HCT116 (cell line): ENCODE data around the gene ANKRD37. TPM values are rescaled to one million over a fixed set of nuclear protein-coding genes. Genes with fewer than 3 reads are reported as not detected.

Experiments
- ATAC-seq: fragments of 200-7000 bp; cut with Tn5 transposase; 2 replicates; pipeline ENCODE4 v1.9.1; 2020; ENCODE audit warnings: mild to moderate bottlenecking, moderate library complexity
- BruUV-seq: library from RNA; stranded (reverse); fragments of 400-500 nt; replicated peaks from 2 replicates; lab custom pipeline; 2021; lab: Mats Ljungman, UMichigan
- CTCF ChIA-PET: fragments of 300-600 bp; sonication (Branson Sonifier 250); formaldehyde crosslinking; loops from one replicate; lab custom pipeline; 2021; ENCODE audit warnings: antibody characterized with exemption; lab: Charles Lee
- POLR2A ChIA-PET: fragments of 300-600, 350-600 bp; sonication (Branson Sonifier 250); formaldehyde crosslinking; loops from one replicate; lab custom pipeline; 2021; ENCODE audit warnings: antibody characterized with exemption; lab: Charles Lee
- RAD21 ChIA-PET, 2 experiments: fragments of 300-600 bp; sonication (Branson Sonifier 250); formaldehyde crosslinking; loops; one replicate each; lab custom pipeline; 2023; ENCODE audit warnings: low total read pairs in 2 of 2; ENCODE audit not compliant: uncharacterized antibody in 2 of 2, unreplicated experiment in 2 of 2, low non-redundant PET in 1 of 2; lab: Charles Lee
- DNase-seq: peaks from one replicate; pipeline ENCODE4 v3.0.0-alpha.2; 2010; ENCODE audit warnings: low read depth, low spot score
- H2AFZ ChIP-seq: fragments of 200-600 bp; shearing (Covaris generic), sonication (generic); 2 replicates; pipeline ENCODE4 v1.6.1; 2017; ENCODE audit warnings: low read depth, mixed run types, mixed read lengths, antibody characterized with exemption, low read length; ENCODE audit not compliant: poor library complexity, severe bottlenecking
- H3K27ac ChIP-seq: 2 replicates; pipeline ENCODE4 v1.5.1; 2012; ENCODE audit warnings: low read depth, low read length
- H3K27me3 ChIP-seq: fragments of 200-600 bp; sonication (generic); 2 replicates; pipeline ENCODE4 v1.6.1; 2016; ENCODE audit warnings: mixed run types, low read length, mixed read lengths; ENCODE audit not compliant: insufficient read depth
- H3K36me3 ChIP-seq, 2 experiments: fragments of 200-500 bp in 1 of 2; fragments of 200-600 bp in 1 of 2; sonication (Bioruptor generic) in 1 of 2; sonication (generic) in 1 of 2; 2 replicates each; pipeline versions ENCODE4 v1.5.1 to v1.6.1; 2014 to 2016; ENCODE audit warnings: low read length in 2 of 2, inconsistent platforms in 1 of 2, mixed read lengths in 1 of 2, mixed run types in 1 of 2; ENCODE audit not compliant: insufficient read depth in 2 of 2, control insufficient read depth in 1 of 2
- H3K4me1 ChIP-seq, 2 experiments: fragments of 200-600 bp in 1 of 2; sonication (generic) in 1 of 2; 2 replicates each; pipeline versions ENCODE4 v1.5.1 to v1.6.1; 2012 to 2017; ENCODE audit warnings: low read length in 2 of 2, inconsistent platforms in 1 of 2, mild to moderate bottlenecking in 1 of 2, mixed read lengths in 1 of 2, mixed run types in 1 of 2, moderate library complexity in 1 of 2; ENCODE audit not compliant: insufficient read depth in 2 of 2, control insufficient read depth in 1 of 2
- H3K4me2 ChIP-seq: fragments of 200-600 bp; sonication (generic); 2 replicates; pipeline ENCODE4 v1.6.1; 2017; ENCODE audit warnings: mixed run types, low read length, mixed read lengths
- H3K4me3 ChIP-seq, 2 experiments: fragments of 200-600 bp in 1 of 2; sonication (generic) in 1 of 2; replicated peaks in 1 of 2; 2 replicates each; pipeline ENCODE4 v1.5.1; 2011 to 2016; ENCODE audit warnings: low read length in 2 of 2, control low read depth in 1 of 2, low read depth in 1 of 2, mild to moderate bottlenecking in 1 of 2, mixed read lengths in 1 of 2, mixed run types in 1 of 2
- H3K79me2 ChIP-seq: fragments of 200-600 bp; sonication (generic); 2 replicates; pipeline ENCODE4 v1.6.1; 2017; ENCODE audit warnings: mild to moderate bottlenecking, mixed run types, low read length, moderate library complexity, mixed read lengths; ENCODE audit not compliant: insufficient read depth
- H3K9ac ChIP-seq: fragments of 200-600 bp; sonication (generic); 2 replicates; pipeline ENCODE4 v1.6.1; 2016; ENCODE audit warnings: low read length, mixed read lengths
- H3K9me2 ChIP-seq: fragments of 200-600 bp; sonication (generic), shearing (Covaris generic); 2 replicates; pipeline ENCODE4 v1.6.1; 2017; ENCODE audit warnings: mixed run types, mild to moderate bottlenecking, moderate library complexity; ENCODE audit not compliant: insufficient read depth
- H3K9me3 ChIP-seq, 2 experiments: fragments of 200-500 bp in 1 of 2; fragments of 200-600 bp in 1 of 2; sonication (Bioruptor generic) in 1 of 2; sonication (generic) in 1 of 2; 2 replicates each; pipeline ENCODE4 v1.6.1; 2014 to 2017; ENCODE audit warnings: low read length in 2 of 2, mixed read lengths in 2 of 2, inconsistent platforms in 1 of 2, low read depth in 1 of 2, mild to moderate bottlenecking in 1 of 2, mixed run types in 1 of 2, moderate library complexity in 1 of 2; ENCODE audit not compliant: control insufficient read depth in 1 of 2, insufficient read depth in 1 of 2
- H4K20me1 ChIP-seq: fragments of 200-600 bp; sonication (generic), shearing (Covaris generic); 2 replicates; pipeline ENCODE4 v1.6.1; 2017; ENCODE audit warnings: mixed run types, mild to moderate bottlenecking, moderate library complexity; ENCODE audit not compliant: insufficient read depth
- CBX3 ChIP-seq: IDR thresholded peaks from 2 replicates; pipeline ENCODE4 v1.6.1; 2012; ENCODE audit warnings: low read depth
- CEBPB ChIP-seq: IDR thresholded peaks from 2 replicates; pipeline ENCODE4 v1.6.1; 2012; ENCODE audit warnings: low read depth
- EGR1 ChIP-seq: IDR thresholded peaks from 2 replicates; pipeline ENCODE4 v1.6.1; 2012; ENCODE audit warnings: low read depth
- EZH2 ChIP-seq: fragments of 200-600 bp; sonication (generic); IDR thresholded peaks from 2 replicates; pipeline ENCODE4 v1.6.1; 2017; ENCODE audit warnings: antibody characterized with exemption, mixed run types
- FOSL1 ChIP-seq: IDR thresholded peaks from 2 replicates; pipeline ENCODE4 v1.6.1; 2012; ENCODE audit warnings: low read depth
- JUND ChIP-seq: IDR thresholded peaks from 2 replicates; pipeline ENCODE4 v1.6.1; 2012
- MAX ChIP-seq: IDR thresholded peaks from 2 replicates; pipeline ENCODE4 v1.6.1; 2012
- POLR2A ChIP-seq: IDR thresholded peaks from 2 replicates; pipeline ENCODE4 v1.7.0; 2011; ENCODE audit warnings: borderline replicate concordance; ENCODE audit not compliant: insufficient read depth, insufficient read length; ENCODE audit errors: extremely low read depth
- RAD21 ChIP-seq: IDR thresholded peaks from 2 replicates; pipeline ENCODE4 v1.6.1; 2012; ENCODE audit warnings: low read depth, mild to moderate bottlenecking
- SRF ChIP-seq: IDR thresholded peaks from 2 replicates; pipeline ENCODE4 v1.6.1; 2012; ENCODE audit warnings: low read depth
- TCF7L2 ChIP-seq: IDR thresholded peaks from 2 replicates; pipeline ENCODE4 v1.7.0; 2011; ENCODE audit warnings: borderline replicate concordance, inconsistent platforms; ENCODE audit not compliant: insufficient read depth, insufficient read length; ENCODE audit errors: extremely low read depth
- ZBTB33 ChIP-seq: IDR thresholded peaks from 2 replicates; pipeline ENCODE4 v1.6.1; 2011; ENCODE audit warnings: mild to moderate bottlenecking, low read length, moderate library complexity; ENCODE audit not compliant: insufficient replicate concordance; ENCODE audit errors: extremely low read depth
- ZFX ChIP-seq: fragments of 450-650 bp; IDR thresholded peaks from 2 replicates; pipeline ENCODE4 v1.6.1; 2017
- ZNF274 ChIP-seq: fragments of 200-500 bp; sonication (Bioruptor generic); IDR thresholded peaks from 2 replicates; pipeline ENCODE4 v1.6.1; 2014; ENCODE audit warnings: mild to moderate bottlenecking, low read depth, low read length, inconsistent platforms
- intact Hi-C: fragments of 100-400 bp; cut with micrococcal nuclease; formaldehyde crosslinking; loops from 2 replicates; pipeline ENCODE4 v1.10.0; 2022
- total RNA-seq: library from RNA; stranded (reverse); gene quantifications from one replicate; pipeline ENCODE4 v1.2.1, GENCODE V29; 2021; ENCODE audit not compliant: unreplicated experiment
- TF ChIP-seq, protein P1 (sequence below): IDR thresholded peaks from 2 replicates; pipeline ENCODE4 v1.6.1; 2012; ENCODE audit warnings: low read depth
- TF ChIP-seq, protein P2 (sequence below): IDR thresholded peaks from 2 replicates; pipeline ENCODE4 v1.6.1; 2012

ANKRD37 gene
- total RNA-seq, 1 experiment from 2014 or later: 29.9 TPM

- Histone ChIP-seq H3K4me3 (no peak overlapping the region), H2AFZ (no peak overlapping the region), H3K36me3 (no peaks in the 10 kb centered on the region), H3K9me3 (no peaks in the 10 kb centered on the region), H3K27me3 (no peaks in the 10 kb centered on the region), H3K4me1 (no peaks in the 10 kb centered on the region), H3K9ac (no peak overlapping the region), H4K20me1 (no peaks in the 10 kb centered on the region), H3K27ac (no peak overlapping the region), H3K79me2 (no peaks in the 10 kb centered on the region), H3K9me2 (no peaks in the 10 kb centered on the region), H3K4me2 (no peak overlapping the region)
- DNase-seq (no peak), ATAC-seq (no peak)
- POLR2A ChIA-PET: no interaction called here
- CTCF ChIA-PET: no interaction called here
- intact Hi-C loops: no loop called here
- TF ChIP-seq TCF7L2: no peak
- TF ChIP-seq CEBPB: no peak
- TF ChIP-seq, protein P1, sequence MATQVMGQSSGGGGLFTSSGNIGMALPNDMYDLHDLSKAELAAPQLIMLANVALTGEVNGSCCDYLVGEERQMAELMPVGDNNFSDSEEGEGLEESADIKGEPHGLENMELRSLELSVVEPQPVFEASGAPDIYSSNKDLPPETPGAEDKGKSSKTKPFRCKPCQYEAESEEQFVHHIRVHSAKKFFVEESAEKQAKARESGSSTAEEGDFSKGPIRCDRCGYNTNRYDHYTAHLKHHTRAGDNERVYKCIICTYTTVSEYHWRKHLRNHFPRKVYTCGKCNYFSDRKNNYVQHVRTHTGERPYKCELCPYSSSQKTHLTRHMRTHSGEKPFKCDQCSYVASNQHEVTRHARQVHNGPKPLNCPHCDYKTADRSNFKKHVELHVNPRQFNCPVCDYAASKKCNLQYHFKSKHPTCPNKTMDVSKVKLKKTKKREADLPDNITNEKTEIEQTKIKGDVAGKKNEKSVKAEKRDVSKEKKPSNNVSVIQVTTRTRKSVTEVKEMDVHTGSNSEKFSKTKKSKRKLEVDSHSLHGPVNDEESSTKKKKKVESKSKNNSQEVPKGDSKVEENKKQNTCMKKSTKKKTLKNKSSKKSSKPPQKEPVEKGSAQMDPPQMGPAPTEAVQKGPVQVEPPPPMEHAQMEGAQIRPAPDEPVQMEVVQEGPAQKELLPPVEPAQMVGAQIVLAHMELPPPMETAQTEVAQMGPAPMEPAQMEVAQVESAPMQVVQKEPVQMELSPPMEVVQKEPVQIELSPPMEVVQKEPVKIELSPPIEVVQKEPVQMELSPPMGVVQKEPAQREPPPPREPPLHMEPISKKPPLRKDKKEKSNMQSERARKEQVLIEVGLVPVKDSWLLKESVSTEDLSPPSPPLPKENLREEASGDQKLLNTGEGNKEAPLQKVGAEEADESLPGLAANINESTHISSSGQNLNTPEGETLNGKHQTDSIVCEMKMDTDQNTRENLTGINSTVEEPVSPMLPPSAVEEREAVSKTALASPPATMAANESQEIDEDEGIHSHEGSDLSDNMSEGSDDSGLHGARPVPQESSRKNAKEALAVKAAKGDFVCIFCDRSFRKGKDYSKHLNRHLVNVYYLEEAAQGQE: no peak
- no peak for TF ChIP-seq POLR2A
- no peak for TF ChIP-seq EZH2
- TF ChIP-seq ZNF274: no peak
- TF ChIP-seq FOSL1: no peak
- no peak for TF ChIP-seq EGR1
- no peak for TF ChIP-seq MAX
- TF ChIP-seq, protein P2, sequence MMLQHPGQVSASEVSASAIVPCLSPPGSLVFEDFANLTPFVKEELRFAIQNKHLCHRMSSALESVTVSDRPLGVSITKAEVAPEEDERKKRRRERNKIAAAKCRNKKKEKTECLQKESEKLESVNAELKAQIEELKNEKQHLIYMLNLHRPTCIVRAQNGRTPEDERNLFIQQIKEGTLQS: no peak
- TF ChIP-seq SRF: no peak
- no peak for TF ChIP-seq CBX3
- no peak for TF ChIP-seq RAD21
- no peak for TF ChIP-seq ZBTB33
- no peak for TF ChIP-seq ZFX
- no peak for TF ChIP-seq JUND
- no TSS peak for BruUV-seq
- RAD21 ChIA-PET: no interaction called here
Observed at GRCh38 chr4:185441479-185441878, 44.8 kb downstream of the ANKRD37 start.
